Stimulated activated CD8-positive, alpha-beta memory T cell treated with anti-CD3 and anti-CD28 coated beads, Interleukin-15, amount 100 ng/mL, for 1 hour (primary cell): Measurements from ENCODE around the gene AIG1.
"Not testable (repeated sequence)": the region's sequence is repeated elsewhere in the genome, so short reads cannot be mapped to it uniquely, and the experiment has no call there.

ENCODE experiments used
- DNase-seq: peaks from one replicate; pipeline ENCODE4 v3.0.0-alpha.2; 2020; ENCODE audit warnings: low read depth

The AIG1 gene

DNA sequence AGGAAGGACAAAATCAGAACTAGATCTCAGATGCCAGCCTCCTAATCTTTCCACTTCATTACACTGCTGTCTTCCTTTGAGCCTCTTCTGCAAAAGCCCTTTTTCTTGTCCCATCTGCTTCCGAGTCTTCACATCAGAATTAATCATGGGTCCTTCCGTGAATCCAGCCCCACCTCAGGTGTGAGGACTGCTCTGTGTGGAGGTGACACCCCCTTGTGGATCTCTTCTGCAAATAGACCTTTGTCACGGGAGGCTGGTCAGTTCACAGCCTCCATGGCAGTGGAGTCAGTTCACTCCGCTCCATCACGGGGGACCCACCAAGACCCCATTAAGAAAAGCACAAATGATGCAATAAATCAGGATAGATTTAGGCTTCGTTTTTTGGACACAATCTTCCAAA lies 218.7 kb downstream of the AIG1 start:
- no peak for DNase-seq

DNA sequence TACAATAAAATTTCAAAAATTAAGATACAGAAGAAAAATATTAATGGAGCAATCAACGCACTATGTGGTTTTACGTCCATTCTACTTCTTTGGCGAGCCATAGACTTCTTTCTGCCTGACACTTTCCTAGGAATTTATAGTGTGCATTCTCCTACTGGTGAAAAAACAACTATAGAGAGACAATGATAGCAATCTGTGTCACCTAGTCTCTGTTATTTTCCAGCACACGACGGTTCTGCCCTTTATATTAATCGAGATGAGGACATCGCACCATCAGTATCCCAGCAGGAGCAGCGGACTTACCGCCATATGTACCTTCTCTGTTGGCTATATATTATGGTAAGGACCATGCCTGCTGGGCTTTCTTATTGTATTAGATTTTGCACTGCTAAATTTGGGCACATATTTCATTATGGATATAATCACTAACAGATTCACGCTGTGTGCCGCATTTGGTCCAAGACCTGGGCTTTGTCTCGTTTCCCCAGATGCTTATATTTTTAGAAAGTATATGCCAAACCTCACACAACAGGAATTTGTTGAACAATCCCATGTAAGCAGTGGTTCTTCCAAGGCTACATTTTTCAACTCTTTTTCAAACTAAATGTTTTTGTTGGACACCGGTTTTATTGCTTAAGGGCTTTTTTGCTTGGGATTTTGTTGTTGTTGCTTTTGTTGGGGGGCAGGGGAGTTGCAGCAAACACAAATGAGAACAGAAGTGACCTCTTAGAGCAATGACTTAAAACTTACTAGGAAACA lies 223.4 kb downstream of the AIG1 start:
- DNase-seq = no peak

DNA sequence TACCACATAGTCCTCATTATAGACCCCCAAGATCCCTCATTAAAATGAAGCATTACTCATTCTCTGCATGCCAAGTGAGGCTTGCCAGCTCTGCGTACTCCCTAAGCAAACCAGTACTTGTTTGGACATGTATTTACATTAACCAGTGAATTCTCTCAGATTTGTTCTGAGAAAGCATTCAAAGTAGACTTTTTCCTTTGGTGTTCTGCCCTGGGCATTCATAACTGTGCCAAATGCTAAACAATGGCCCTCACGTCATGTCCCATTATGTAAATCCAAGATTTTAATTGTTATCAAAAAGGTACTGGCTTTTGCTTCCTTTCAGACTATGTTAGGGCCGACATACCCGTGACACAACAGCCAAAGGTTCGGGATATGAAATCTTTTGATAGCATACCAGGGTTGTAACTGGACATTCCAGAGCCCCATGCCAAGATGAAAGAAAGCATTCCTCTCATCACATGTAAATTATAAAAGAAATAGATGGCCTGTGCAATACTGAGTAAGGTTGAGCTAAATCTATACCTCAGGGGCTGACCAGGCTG lies 225.6 kb downstream of the AIG1 start:
- DNase-seq = no peak

DNA sequence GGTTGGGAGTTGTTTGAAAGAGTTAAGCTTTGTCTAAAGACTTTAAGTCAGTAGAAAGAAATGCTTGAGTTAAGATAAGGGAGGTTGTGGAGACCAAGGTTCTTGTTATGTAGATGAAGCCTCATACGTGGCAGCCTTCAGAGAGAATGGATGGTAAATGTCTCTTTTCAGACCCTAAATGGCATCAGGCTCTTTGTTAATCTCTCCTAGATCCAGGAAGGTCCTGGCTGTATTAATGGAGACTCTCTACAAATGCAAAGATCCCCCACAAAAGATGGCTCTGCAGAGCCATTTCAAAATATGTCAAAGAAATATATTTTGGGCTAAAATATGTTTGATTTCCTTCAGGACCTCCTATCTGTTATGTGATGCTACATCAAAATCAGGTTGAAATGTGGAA lies 228.2 kb downstream of the AIG1 start:
- no peak for DNase-seq

DNA sequence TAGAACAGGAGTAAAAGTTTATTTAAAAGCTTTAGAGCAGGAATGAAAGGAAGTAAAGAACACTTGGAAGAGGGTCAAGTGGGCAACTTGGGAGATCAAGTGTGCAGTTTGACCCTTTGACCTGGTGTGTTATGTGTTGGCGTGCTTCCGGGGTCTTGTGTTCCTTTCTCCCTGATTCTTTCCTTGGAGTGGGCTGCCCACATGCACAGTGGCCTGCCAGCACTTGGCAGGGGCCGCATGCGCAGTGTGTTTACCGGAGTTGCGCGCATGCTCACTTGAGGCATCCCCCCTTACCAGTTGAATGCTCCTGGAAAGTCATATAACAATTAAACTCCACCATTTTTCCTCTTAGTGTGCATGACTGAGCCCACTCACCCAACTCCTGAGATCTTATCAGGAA lies 229.5 kb downstream of the AIG1 start:
- DNase-seq = no peak

DNA sequence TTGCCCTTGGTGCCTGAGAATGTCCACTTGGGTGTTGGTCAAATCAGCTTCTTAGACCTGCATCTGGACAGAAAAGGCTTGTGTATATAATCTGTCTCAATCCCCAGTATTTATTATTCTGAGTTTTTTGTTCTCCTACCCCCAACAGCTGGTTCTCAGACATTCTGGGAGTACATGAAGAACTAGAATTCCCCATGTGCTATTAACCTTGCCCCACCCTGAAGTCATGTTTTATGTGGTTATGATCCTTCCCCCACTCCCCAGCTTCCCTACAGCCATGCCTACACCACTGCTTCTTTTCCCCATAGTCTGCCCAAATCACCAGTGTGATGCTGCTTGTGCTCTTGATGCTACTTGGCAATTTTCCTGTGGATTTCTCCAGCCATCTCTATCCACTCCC lies 232.8 kb downstream of the AIG1 start:
- DNase-seq = no peak

DNA sequence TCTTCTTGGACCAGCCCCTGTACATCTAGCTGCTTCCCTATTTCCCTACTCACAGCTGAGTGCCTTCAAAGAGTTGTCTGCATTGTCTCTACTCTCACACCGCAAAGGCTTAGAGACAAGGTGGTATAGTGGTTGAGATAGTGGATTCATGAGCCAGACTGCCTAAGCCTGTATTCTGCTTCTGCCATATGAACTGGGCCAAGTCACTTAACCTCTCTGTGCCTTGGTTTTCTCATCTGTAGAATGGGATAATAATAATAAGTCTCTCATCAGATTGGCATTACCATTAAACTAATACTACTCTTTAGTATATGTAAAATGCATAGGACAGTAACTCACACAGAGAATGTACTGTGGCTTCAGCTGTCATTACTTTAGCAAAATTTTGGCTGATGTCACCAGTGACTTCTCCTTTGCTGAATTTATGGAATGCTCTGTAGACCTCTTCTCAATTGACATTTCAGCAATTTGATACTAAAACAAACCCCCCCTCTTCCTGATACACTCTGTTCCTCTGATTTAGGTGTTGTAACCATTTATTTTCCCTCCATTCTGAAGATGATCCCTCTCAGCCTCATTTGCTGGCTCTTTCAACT lies 233.7 kb downstream of the AIG1 start:
- DNase-seq = no peak

DNA sequence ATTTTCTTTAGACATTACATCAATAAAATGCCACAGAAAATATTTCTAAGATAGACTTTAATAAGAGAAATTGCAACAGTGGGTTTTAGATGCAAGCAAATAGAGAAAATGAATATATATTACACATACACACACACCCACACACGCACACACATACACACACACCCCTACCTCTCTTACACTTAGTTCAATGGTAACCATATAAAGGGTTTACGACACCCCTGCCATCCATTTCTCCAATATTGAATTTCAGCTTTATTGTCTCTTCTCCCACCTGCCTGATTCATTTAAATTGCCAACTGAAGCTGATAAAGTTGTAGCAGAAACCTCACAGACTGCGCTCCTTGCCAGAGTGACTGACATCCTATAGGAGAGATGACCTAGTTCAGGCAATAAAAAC lies 235.2 kb downstream of the AIG1 start:
- DNase-seq = no peak

DNA sequence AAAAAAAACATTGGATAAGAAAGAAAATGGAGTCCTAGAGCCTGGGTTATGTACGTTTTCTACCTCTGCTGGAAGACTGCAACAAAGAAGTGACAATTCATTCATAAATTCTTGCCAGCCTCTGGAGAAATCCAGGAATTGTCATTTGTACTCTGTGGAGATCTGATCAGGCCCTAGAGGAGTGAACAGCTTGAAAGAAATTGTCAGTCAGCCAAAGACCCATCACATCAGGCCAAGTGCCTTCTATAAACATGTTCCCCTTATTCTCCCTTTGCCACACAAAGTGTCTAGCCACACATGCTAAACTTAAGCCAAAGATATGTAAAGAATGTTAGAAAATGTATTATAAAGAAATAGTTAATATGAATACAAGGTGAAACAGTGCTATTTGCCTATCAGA lies 237.4 kb downstream of the AIG1 start:
- no peak for DNase-seq

DNA sequence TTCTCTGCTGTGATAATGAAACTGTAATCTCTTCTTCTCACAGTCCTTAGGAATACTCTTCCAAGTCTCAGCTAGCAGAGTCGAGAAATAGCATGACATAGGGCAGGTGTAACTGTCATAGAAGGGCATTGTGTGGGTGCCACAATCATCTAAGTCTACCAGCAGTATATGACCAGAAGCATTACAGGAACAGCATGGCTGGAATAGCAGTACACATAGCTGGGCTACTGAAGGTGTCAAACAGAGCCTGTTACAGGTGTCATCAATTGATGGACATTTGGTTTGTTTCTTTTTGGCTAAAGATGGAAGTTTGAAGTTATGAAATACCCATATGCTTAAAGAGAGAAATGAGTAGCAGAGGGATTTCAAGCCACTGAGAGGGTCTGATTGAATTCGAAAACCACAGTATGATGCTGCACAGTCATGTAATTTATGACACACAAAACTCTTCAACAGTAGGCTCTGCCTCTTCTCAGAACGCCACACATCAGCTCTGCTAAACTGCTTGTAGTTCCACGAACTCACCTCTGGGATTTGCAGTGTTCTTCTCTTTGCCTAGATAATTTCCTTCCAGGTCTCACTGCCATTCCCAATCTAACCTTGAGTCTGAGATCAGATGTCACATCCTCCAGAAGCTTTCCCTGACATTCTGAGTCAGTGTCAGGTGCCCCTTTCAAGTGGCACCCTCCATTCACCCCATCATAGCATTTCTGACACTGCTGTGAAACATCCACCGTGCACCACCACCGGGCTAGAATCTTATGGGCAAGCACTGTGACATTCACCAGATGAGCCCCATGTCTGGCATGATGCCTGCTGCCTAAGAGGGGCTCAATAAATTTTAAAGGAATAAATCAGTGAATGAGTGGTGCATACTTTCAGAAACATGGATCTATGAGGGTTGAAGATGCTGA lies 238.8 kb downstream of the AIG1 start:
- DNase-seq = no peak

DNA sequence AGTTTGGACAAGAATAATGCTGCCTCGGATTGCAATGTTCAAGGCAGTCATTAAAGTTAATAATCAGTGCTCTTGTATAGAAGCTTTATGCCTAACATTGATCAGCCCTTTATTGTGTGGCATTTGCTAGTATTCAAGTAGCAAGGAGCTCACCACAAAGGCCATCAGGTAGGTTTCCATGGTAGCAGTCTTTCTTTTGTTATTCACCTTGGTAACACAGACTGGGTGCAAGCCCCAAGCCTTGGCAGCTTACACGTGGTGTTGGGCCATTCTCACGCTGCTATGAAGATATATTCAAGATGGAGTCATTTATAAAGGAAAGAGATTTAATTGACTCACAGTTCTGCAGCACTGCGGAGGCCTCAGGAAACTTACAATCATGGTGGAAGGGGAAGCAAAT lies 240.5 kb downstream of the AIG1 start:
- DNase-seq = no peak

DNA sequence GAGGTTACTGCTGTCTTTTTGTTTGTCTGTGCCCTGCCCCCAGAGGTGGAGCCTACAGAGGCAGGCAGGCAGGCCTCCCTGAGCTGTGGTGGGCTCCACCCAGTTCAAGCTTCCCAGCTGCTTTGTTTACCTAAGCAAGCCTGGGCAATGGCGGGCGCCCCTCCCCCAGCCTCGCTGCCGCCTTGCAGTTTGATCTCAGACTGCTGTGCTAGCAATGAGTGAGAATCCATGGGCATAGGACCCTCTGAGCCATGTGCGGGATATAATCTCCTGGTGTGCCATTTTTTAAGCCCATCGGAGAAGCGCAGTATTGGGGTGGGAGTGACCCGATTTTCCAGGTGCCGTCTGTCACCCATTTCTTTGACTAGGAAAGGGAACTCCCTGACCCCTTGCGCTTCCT lies 247.1 kb downstream of the AIG1 start:
- DNase-seq = not testable (repeated sequence)

DNA sequence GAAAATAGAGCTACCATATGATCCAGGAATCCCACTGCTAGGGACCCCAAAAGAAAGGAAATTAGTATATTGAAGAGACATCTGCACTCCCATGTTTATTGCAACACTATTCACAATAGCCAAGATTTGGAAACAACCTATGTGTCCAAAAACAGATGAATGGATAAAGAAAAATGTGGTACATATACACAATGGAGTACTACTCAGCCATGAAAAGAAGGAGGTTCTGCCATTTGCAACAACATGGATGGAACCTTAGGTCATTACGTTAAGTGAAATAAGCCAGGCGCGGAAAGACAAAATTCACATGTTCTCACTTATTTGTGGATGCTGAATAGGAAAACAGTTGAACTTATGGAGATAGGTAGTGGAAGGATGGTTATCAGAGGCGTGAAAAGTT lies 252.5 kb downstream of the AIG1 start:
- DNase-seq = no peak

DNA sequence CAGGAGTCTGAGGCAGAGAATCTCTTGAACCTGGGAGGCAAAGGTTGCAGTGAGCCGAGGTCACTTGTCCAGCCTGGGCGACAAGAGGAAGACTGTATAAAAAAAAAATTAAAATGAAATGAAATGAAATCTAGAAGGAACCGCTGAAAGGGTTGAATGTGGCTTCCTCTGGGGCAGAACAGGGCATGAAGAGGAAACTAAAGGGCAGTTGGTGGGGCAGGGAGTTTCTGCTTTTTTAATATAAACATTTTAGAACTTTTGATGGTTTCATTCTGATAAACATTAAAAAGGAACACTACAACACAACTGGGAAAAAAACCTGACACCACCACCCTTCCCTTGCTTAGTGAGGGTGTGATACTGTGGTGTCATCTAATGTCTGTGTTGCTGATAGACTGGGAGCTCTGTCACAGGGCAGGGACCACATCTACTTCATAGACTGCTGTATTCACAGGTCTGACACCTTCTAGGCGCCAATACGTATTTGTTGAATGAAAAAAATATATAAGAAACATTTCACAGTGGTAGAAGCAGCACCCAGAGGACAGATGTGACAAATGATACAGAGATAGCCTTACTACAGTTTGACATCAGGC lies 260.9 kb downstream of the AIG1 start:
- no peak for DNase-seq

DNA sequence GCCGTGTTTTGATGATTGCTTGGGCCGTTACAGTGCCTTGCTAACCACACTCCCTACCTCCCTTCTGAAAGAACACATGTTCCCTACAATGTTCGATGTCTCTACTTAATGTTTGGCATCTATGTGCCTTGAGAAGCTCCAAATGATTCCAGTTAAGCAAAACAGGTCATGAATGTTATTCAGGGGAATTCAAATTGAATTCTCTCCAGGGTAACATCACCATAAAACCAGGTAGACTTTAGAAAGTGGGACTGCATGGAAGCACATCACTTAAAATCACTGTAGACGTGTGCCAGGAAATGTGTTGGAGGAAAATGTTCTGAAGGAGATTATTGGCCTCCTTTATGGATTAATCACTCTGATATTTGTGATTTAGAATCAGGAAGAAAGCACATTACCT lies 261.7 kb downstream of the AIG1 start:
- DNase-seq = no peak

DNA sequence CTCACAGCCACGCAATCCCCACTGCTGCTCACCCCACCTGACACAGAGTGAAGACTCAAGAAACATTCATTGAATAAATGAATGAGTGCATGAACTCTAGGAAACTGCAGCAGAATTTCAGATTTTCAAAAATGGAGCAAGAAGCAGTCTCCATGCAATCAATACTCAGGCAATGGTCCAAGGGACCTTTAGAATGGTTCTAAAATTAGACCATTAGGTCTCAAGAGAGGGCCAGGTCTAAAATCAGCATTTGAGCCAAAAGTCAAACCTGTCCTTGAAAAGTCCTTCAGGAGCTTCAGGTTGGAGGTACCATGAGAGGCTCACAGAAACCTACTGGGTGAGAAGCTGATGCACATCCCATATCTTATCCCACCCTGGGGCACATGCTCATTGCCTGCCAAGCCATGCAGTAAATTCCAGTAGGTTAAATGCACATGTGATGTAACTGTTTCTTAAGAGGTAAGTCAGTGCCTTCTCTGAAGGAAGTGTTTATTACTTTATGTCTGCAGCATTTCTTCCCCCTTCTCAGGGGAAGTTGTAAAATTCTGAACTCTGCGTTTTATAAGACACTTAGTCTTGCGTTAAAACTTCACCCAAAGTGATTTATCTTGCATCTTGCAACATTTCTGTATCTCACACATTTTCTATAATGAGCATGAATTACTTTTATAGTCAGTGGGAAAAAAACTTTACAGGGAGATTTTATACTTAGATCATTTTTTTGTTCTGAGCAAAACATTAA lies 263.2 kb downstream of the AIG1 start:
- no peak for DNase-seq

DNA sequence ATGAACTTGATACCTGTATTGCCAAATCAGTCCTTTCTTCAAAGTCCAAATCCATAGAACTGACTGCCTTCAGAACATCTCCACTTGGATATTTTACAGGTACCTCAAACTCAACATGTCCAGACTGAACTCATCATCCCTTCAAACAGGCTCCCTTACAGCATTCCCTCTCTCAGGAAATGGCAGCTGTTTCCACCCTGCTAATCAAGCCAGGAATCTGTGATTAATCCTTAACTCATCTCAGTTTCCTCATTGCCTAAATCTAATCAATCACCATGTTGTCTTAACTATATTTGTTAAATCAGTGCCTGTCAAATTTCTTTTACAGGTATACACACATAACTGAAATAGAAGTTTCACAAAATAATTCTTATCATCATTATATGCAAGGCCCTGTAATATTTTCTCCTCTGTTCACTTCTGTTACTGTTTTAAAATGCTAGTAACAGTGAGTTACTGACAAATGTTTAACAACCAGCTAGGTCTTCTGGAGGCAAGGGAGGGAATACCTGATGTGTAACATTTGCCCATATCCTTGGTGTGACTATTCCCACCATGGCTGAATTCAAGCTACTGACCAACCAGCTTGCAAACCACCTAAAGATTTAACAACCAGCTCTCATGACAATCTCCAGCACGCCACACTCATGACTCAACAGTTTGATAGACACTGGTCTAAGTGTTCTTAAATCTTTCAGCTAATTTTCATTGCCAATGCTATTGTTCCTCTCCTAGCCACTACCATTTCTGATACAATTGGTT lies 264.9 kb downstream of the AIG1 start:
- no peak for DNase-seq

DNA sequence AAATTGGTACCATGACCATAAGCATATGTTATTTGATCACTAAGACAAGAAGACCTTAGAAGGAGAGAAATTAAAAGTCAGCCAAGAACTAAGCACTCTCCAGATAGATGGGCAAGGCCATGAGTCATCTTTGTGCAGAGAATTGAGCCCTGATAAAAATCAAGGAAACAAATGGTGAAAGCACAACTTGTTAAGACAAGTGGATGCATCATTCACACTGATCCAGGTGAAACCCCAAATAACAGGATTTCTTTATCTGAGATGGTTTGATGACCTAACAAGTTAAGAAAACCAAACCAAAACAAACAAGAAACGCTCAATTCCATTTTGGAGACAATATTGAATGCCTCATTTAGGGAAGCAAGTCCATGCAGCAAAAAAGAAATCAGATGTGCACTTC lies 268.2 kb downstream of the AIG1 start:
- no peak for DNase-seq

DNA sequence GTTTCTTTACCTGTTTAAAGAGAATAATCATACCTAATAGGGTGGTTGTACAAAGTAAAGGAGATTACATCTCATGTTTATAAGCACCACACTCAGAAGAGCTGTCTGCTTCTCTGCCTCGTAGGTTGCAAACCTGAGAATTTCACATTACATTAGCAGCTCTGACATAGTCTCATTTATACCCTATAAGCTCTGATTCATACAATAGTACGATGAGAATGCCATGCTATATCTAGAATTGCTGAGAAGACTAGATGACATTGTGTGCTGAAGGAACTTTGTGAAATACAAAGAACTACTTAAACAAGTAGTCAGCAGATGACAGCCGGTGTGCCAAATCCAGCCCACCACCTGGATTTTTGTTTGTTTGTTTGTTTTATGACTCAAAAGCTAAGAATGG lies 268.6 kb downstream of the AIG1 start:
- no peak for DNase-seq

DNA sequence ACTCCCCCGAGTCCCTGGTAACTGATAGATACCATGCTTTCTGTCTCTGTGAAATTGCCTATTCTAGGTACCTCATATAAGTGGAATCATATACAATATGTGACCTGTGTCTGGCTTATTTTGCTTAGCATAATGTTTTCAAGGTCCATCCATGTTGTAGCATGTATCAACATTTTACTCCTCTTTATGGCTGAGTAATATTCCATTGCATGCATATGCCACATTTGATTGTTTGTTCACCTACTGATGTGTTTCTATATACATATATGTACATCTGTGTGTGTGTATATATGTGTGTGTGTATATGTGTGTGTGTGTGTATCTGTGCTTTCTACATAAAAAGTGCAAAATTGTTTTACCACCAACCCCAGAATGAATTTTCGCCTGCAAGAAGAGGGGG lies 270.7 kb downstream of the AIG1 start:
- no peak for DNase-seq
